HG03066 (cell line): ENCODE results near the gene MASP1.

Experiments
- ATAC-seq: cut with Tn5 transposase; IDR thresholded peaks from one replicate; pipeline ENCODE4 v1.9.1; 2021; ENCODE audit warnings: low read depth; ENCODE audit not compliant: unreplicated experiment

Gene MASP1

GRCh38 chr3:187291512-187292132 is at the start of gene MASP1:
TSS of gene MASP1 (minus strand) at chr3:187291737. CDS start at chr3:187291632, 105 bp downstream.
- ATAC-seq, result no peak

- ATAC-seq, result no peak
These were observed 49.0 kb upstream of the MASP1 start for GRCh38 chr3:187340578-187340977.

GRCh38 chr3:187336322-187336721 is 44.8 kb upstream of the MASP1 start:
- no peak for ATAC-seq

GRCh38 chr3:187334904-187335303 is 43.4 kb upstream of the MASP1 start:
- ATAC-seq, result no peak

GRCh38 chr3:187328691-187329090 is 37.2 kb upstream of the MASP1 start:
- ATAC-seq, result no peak

GRCh38 chr3:187327845-187328244 is 36.3 kb upstream of the MASP1 start:
- no peak for ATAC-seq

- no peak for ATAC-seq
These were observed 34.1 kb upstream of the MASP1 start for GRCh38 chr3:187325632-187326031.

- no peak for ATAC-seq
These were observed 31.6 kb upstream of the MASP1 start for GRCh38 chr3:187323091-187323490.

- ATAC-seq, result no peak
These were observed 30.8 kb upstream of the MASP1 start for GRCh38 chr3:187322291-187322690.

GRCh38 chr3:187321766-187322165 is 30.2 kb upstream of the MASP1 start:
- no peak for ATAC-seq

- ATAC-seq, result peak; percentile 84
These were observed 28.3 kb upstream of the MASP1 start for GRCh38 chr3:187319699-187320302.

GRCh38 chr3:187318819-187319616 is 27.5 kb upstream of the MASP1 start:
- no peak for ATAC-seq

GRCh38 chr3:187315872-187316271 is 24.3 kb upstream of the MASP1 start:
- no peak for ATAC-seq

- no peak for ATAC-seq
These were observed 22.6 kb upstream of the MASP1 start for GRCh38 chr3:187314176-187314575.

GRCh38 chr3:187310954-187311470 is 19.5 kb upstream of the MASP1 start:
- no peak for ATAC-seq

- ATAC-seq, result no peak
These were observed 18.7 kb upstream of the MASP1 start for GRCh38 chr3:187310226-187310625.

GRCh38 chr3:187305881-187306280 is 14.3 kb upstream of the MASP1 start:
- no peak for ATAC-seq

GRCh38 chr3:187299611-187300010 is 8.1 kb upstream of the MASP1 start:
- ATAC-seq, result no peak

GRCh38 chr3:187296911-187297310 is 5.4 kb upstream of the MASP1 start:
- no peak for ATAC-seq

- ATAC-seq, result no peak
These were observed 4.5 kb upstream of the MASP1 start for GRCh38 chr3:187296058-187296457.

- ATAC-seq, result no peak
These were observed 3.9 kb upstream of the MASP1 start for GRCh38 chr3:187295316-187296034.
